K562 (cell line): ENCODE data around the gene CALML6. TPM values are rescaled to one million over a fixed set of nuclear protein-coding genes. Genes with fewer than 3 reads are reported as not detected.

Experiments used
- ATAC-seq: fragments of 200-7000 bp; cut with Tn5 transposase; 3 replicates; pipeline ENCODE4 v1.9.1; 2020; ENCODE audit warnings: moderate library complexity
- BruUV-seq: library from RNA; stranded (reverse); fragments of 400-500 nt; replicated peaks from 2 replicates; lab custom pipeline; 2021; lab: Mats Ljungman, UMichigan
- CTCF ChIA-PET: fragments of 300-600 bp; formaldehyde crosslinking; extraction: SDS; loops from one replicate; lab custom pipeline; 2021; ENCODE audit warnings: low intra/inter-chr PET ratio; lab: Yijun Ruan, JAX
- POLR2A ChIA-PET: fragments of 300-600, 350-650 bp; sonication (Branson Sonifier 250); formaldehyde crosslinking; extraction: SDS; loops from one replicate; lab custom pipeline; 2021; ENCODE audit warnings: antibody characterized with exemption, inconsistent platforms; lab: Yijun Ruan, JAX
- DNase-seq, 4 experiments: peaks; one replicate each; pipeline versions ENCODE4 v3.0.0 to v3.0.0-alpha.2; 2011 to 2018; ENCODE audit warnings: low spot score in 3 of 4, mixed read lengths in 3 of 4; ENCODE audit errors: extremely low read depth in 1 of 4
- FAIRE-seq: peaks from 2 replicates; lab custom pipeline; 2011; peaks lifted over from hg19 to GRCh38; lab: Jason Lieb, UNC
- H2AFZ ChIP-seq: 2 replicates; pipeline ENCODE4 v1.6.0; 2011; ENCODE audit warnings: low read depth, low read length, control low read depth, inconsistent platforms
- H3K27ac ChIP-seq: fragments of 200-600 bp; 3 replicates; pipeline ENCODE4 v1.8.0; 2011; ENCODE audit warnings: low read depth, mild to moderate bottlenecking, control low read depth, inconsistent platforms, low read length, moderate library complexity, mixed read lengths; ENCODE audit errors: extremely low read depth
- H3K27me3 ChIP-seq, 2 experiments: fragments of 300-600 bp in 1 of 2; 2 replicates in 1 of 2; 3 replicates in 1 of 2; pipeline versions ENCODE4 v1.6.0 to v1.8.0; 2011; ENCODE audit warnings: inconsistent platforms in 2 of 2, low read length in 2 of 2, mild to moderate bottlenecking in 1 of 2, mixed read lengths in 1 of 2, moderate library complexity in 1 of 2; ENCODE audit not compliant: control insufficient read depth in 2 of 2, insufficient read depth in 2 of 2
- H3K36me3 ChIP-seq: fragments of 300-600 bp; 3 replicates; pipeline ENCODE4 v1.8.0; 2011; ENCODE audit warnings: mild to moderate bottlenecking, low read length, inconsistent platforms; ENCODE audit not compliant: control insufficient read depth, insufficient read depth
- H3K4me1 ChIP-seq, 2 experiments: fragments of 200-600 bp in 1 of 2; replicated peaks in 1 of 2; 2 replicates in 1 of 2; 3 replicates in 1 of 2; pipeline versions ENCODE4 v1.5.1 to v1.8.0; 2011; ENCODE audit warnings: inconsistent platforms in 2 of 2, low read length in 2 of 2, mild to moderate bottlenecking in 1 of 2, mixed read lengths in 1 of 2, moderate library complexity in 1 of 2; ENCODE audit not compliant: control insufficient read depth in 2 of 2, insufficient read depth in 2 of 2
- H3K4me2 ChIP-seq: 2 replicates; pipeline ENCODE4 v1.6.1; 2011; ENCODE audit warnings: low read length, control low read depth, inconsistent platforms, mixed read lengths; ENCODE audit not compliant: insufficient read depth
- H3K4me3 ChIP-seq: fragments of 200-600 bp; sonication (generic), shearing (Covaris generic); 2 replicates; pipeline ENCODE4 v1.5.1; 2016; ENCODE audit warnings: control low read depth, inconsistent platforms
- H3K79me2 ChIP-seq: fragments of 200-600 bp; 3 replicates; pipeline ENCODE4 v1.8.0; 2011; ENCODE audit warnings: low read length, inconsistent platforms; ENCODE audit not compliant: control insufficient read depth, insufficient read depth
- H3K9ac ChIP-seq, 2 experiments: 2 replicates each; pipeline versions ENCODE4 v1.6.0 to v1.6.1; 2011; ENCODE audit warnings: low read depth in 2 of 2, low read length in 2 of 2, control low read depth in 1 of 2, inconsistent platforms in 1 of 2, mild to moderate bottlenecking in 1 of 2, mixed read lengths in 1 of 2; ENCODE audit not compliant: insufficient read depth in 1 of 2
- H3K9me1 ChIP-seq: one replicate; pipeline ENCODE4 v1.6.0; 2011; ENCODE audit warnings: inconsistent platforms, mild to moderate bottlenecking, low read length, moderate library complexity; ENCODE audit not compliant: control insufficient read depth, insufficient read depth
- H3K9me3 ChIP-seq: replicated peaks from 2 replicates; pipeline ENCODE4 v1.5.1; 2011; ENCODE audit warnings: low read depth, low read length, inconsistent platforms; ENCODE audit not compliant: control insufficient read depth, insufficient read depth
- H4K20me1 ChIP-seq: replicated peaks from 2 replicates; pipeline ENCODE4 v1.6.1; 2011; ENCODE audit warnings: low read length, inconsistent platforms, mixed read lengths; ENCODE audit not compliant: control insufficient read depth, insufficient read depth
- ETS2 ChIP-seq: IDR thresholded peaks from 2 replicates; pipeline ENCODE4 v1.6.1; 2016; ENCODE audit warnings: borderline replicate concordance, missing genetic modification characterization, mild to moderate bottlenecking, moderate library complexity, missing compliant biosample characterization; ENCODE audit not compliant: poor library complexity, severe bottlenecking
- ETV5 ChIP-seq: sonication (generic); formaldehyde crosslinking; IDR thresholded peaks from 2 replicates; pipeline ENCODE4 v1.4.0; 2020; ENCODE audit warnings: low read depth, mild to moderate bottlenecking, missing genetic modification reagents
- MAX ChIP-seq: sonication (generic); formaldehyde crosslinking; IDR thresholded peaks from 2 replicates; pipeline ENCODE4 v1.9.0; 2022; ENCODE audit warnings: mild to moderate bottlenecking, missing genetic modification reagents
- MCM5 ChIP-seq: fragments of 450-650 bp; IDR thresholded peaks from 2 replicates; pipeline ENCODE4 v1.6.1; 2016; ENCODE audit warnings: low read depth
- NFATC3 ChIP-seq: fragments of 450-650 bp; IDR thresholded peaks from 2 replicates; pipeline ENCODE4 v1.6.1; 2017; ENCODE audit warnings: mild to moderate bottlenecking
- NKRF ChIP-seq: fragments of 450-650 bp; IDR thresholded peaks from 2 replicates; pipeline ENCODE4 v1.6.1; 2016; ENCODE audit warnings: borderline replicate concordance
- NR2F6 ChIP-seq: fragments of 450-650 bp; formaldehyde crosslinking; IDR thresholded peaks from 2 replicates; pipeline ENCODE4 v1.4.0; 2020; ENCODE audit warnings: mild to moderate bottlenecking
- RBM17 ChIP-seq: fragments of 200-400 bp; formaldehyde crosslinking; IDR thresholded peaks from 2 replicates; pipeline ENCODE4 v1.6.1; 2017; ENCODE audit warnings: low read depth, mild to moderate bottlenecking, low read length, borderline replicate concordance
- RBM39 ChIP-seq: fragments of 200-400 bp; formaldehyde crosslinking; optimal IDR thresholded peaks from 2 replicates; pipeline ENCODE3; 2018; ENCODE audit warnings: low read depth, low read length
- SMAD2 ChIP-seq: fragments of 150-350 bp; IDR thresholded peaks from 2 replicates; pipeline ENCODE4 v1.6.1; 2014; ENCODE audit warnings: low read depth, mild to moderate bottlenecking, low read length
- SRSF3 ChIP-seq: fragments of 200-400 bp; formaldehyde crosslinking; IDR thresholded peaks from 2 replicates; pipeline ENCODE4 v1.6.1; 2016; ENCODE audit warnings: mild to moderate bottlenecking, low read length, moderate library complexity; ENCODE audit not compliant: insufficient read depth
- TEAD4 ChIP-seq, 2 experiments: sonication (generic) in 1 of 2; formaldehyde crosslinking in 1 of 2; IDR thresholded peaks; 2 replicates each; pipeline versions ENCODE4 v1.6.1 to v1.8.0; 2012 to 2022; ENCODE audit warnings: borderline replicate concordance in 1 of 2, inconsistent platforms in 1 of 2, low read length in 1 of 2, mild to moderate bottlenecking in 1 of 2, missing genetic modification reagents in 1 of 2
- U2AF1 ChIP-seq: fragments of 200-400 bp; formaldehyde crosslinking; optimal IDR thresholded peaks from 2 replicates; pipeline ENCODE3; 2017; ENCODE audit warnings: mild to moderate bottlenecking, low read depth, low read length, moderate library complexity
- ZNF140 ChIP-seq: fragments of 250-450 bp; sonication (Bioruptor Pico); IDR thresholded peaks from 2 replicates; pipeline ENCODE4 v1.8.0; 2021; ENCODE audit warnings: moderate library complexity, mild to moderate bottlenecking, inconsistent platforms
- ZNF280A ChIP-seq: fragments of 450-650 bp; IDR thresholded peaks from 2 replicates; pipeline ENCODE4 v1.6.1; 2018; ENCODE audit warnings: mild to moderate bottlenecking, low read depth; ENCODE audit not compliant: partially characterized antibody
- ZNF3 ChIP-seq: fragments of 250-450 bp; sonication (Bioruptor Pico); IDR thresholded peaks from 2 replicates; pipeline ENCODE4 v1.5.0; 2021; ENCODE audit warnings: mild to moderate bottlenecking, moderate library complexity
- ZNF717 ChIP-seq: fragments of 250-450 bp; sonication (Bioruptor Pico); IDR thresholded peaks from 2 replicates; pipeline ENCODE4 v1.5.0; 2021
- ZSCAN32 ChIP-seq: fragments of 450-650 bp; formaldehyde crosslinking; IDR thresholded peaks from 2 replicates; pipeline ENCODE4 v1.4.0; 2020; ENCODE audit warnings: mild to moderate bottlenecking, moderate library complexity
- whole genome bisulfite sequencing: fragments of 100-300 bp; shearing (Covaris generic); methylation state at CpG from one replicate; pipeline ENCODE4 v1.1.6; 2016; ENCODE audit warnings: low coverage, mixed read lengths; ENCODE audit not compliant: insufficient coverage; ENCODE audit errors: missing lambda C conversion rate; 5-methylcytosine and 5-hydroxymethylcytosine counted together
- in situ Hi-C: fragments of 300-500 bp; cut with MboI; formaldehyde crosslinking; loops from 4 replicates; pipeline ENCODE4 v1.15.0; 2018; ENCODE audit warnings: inconsistent platforms, mixed read lengths
- intact Hi-C: fragments of 100-400 bp; cut with micrococcal nuclease; formaldehyde crosslinking; loops from 2 replicates; pipeline ENCODE4 v1.14.2; 2022
- polyA plus RNA-seq, 8 experiments: library from polyadenylated mRNA; depleted of rRNA in 4 of 8; stranded (reverse) in 5 of 8; unstranded in 3 of 8; fragments of >200 nt; fragmentation: Nextera tagmentation in 2 of 8; fragmentation: Illumina TruSeq in 1 of 8; extraction: Ambion mirVana in 2 of 8; extraction: Trizol in 1 of 8; gene quantifications; 2 replicates each; pipeline versions ENCODE4 v1.2.1 to v1.2.3, GENCODE V29; 2011 to 2014; ENCODE audit warnings: inconsistent platforms in 1 of 8, missing spikeins in 1 of 8
- total RNA-seq, 7 experiments: library from RNA; depleted of rRNA in 6 of 7; stranded (reverse); fragments of >200 nt in 6 of 7; fragmentation: Illumina TruSeq in 2 of 7; extraction: Trizol in 2 of 7; gene quantifications; 2 replicates each; pipeline versions ENCODE4 v1.2.1 to v1.2.3, GENCODE V29; 2011 to 2021; ENCODE audit warnings: low replicate concordance in 1 of 7

The CALML6 gene
- total and polyA plus RNA-seq, 9 of the 15 experiments (the other 6 are each of a cell fraction or from before 2014, with no cell fraction given) = 0.14 TPM; not detected in 8

- no peak for TF ChIP-seq ZNF140
Observed at GRCh38 chr1:1954831-1955441, 39.9 kb downstream of the CALML6 start (continued).

- no peak overlapping the region for H2AFZ ChIP-seq
- ChIA-PET POLR2A (interaction anchor here (0.6 to 1.0 kb wide), 3 partner anchors 49 to 890 kb away, joined by 3 read pairs; no protein-coding TSS in a partner anchor), CTCF (no interaction called here)
- H3K4me3 ChIP-seq = no peak overlapping the region
- intact Hi-C loops = no loop called here
- peaks cover 0 to 32% of the 10 kb centered on the region in 2 experiments; a peak in 2 of 5 replicates for H3K4me1 ChIP-seq
- BruUV-seq = no TSS peak
- no peaks in the 10 kb centered on the region for H3K79me2 ChIP-seq
- ATAC-seq = no peak
- H3K4me2 ChIP-seq = no peak overlapping the region
- no peak for FAIRE-seq
- H3K9me3 ChIP-seq = no peaks in the 10 kb centered on the region
- H3K9ac ChIP-seq = no peak overlapping the region; a peak in 1 of 4 replicates
- H3K27me3 ChIP-seq = peaks cover 46 to 75% of the 10 kb centered on the region in 2 experiments
- H3K27ac ChIP-seq = no peak overlapping the region
- H4K20me1 ChIP-seq = peaks cover 5% of the 10 kb centered on the region; the same call in 1 of the 2 replicates
- in situ Hi-C loops = no loop called here
- no peaks in the 10 kb centered on the region for H3K9me1 ChIP-seq
- no peaks in the 10 kb centered on the region for H3K36me3 ChIP-seq
- DNase-seq = no peak
- 10% methylated on average over 14 of the region's 14 CpGs for WGBS
- no peak for TF ChIP-seq NR2F6 (CRISPR knock-in tag)
- TF ChIP-seq ZSCAN32 (CRISPR knock-in tag) = no peak
- TF ChIP-seq RBM17 = no peak
- TF ChIP-seq RBM39 = no peak
- no peak for TF ChIP-seq MAX (CRISPR knock-in tag)
- TF ChIP-seq ETS2 (tag) = no peak
- TF ChIP-seq ZNF717 (CRISPR knock-in tag) = no peak
- TF ChIP-seq NFATC3 = no peak
- TF ChIP-seq ETV5 (CRISPR knock-in tag) = no peak
- no peak for TF ChIP-seq U2AF1
- no peak for TF ChIP-seq NKRF
- no peak for TF ChIP-seq SMAD2
- TF ChIP-seq ZNF280A = no peak
- no peak for TF ChIP-seq SRSF3
- TF ChIP-seq ZNF3 = no peak
- TF ChIP-seq TEAD4 (IDR thresholded peaks at IDR 0.05; ENCODE audit: low read length) = no peak
- no peak for TF ChIP-seq TEAD4 (CRISPR knock-in tag; IDR thresholded peaks at IDR 0.05; ENCODE audit: borderline replicate concordance)
- no peak for TF ChIP-seq MCM5
Observed at GRCh38 chr1:1955621-1956094, 40.6 kb downstream of the CALML6 start.
